Measurements from ENCODE around the gene CERS6. TPM values are rescaled to one million over a fixed set of nuclear protein-coding genes. Genes with fewer than 3 reads are reported as not detected.

Gene CERS6
- total and polyA plus RNA-seq, 4 donors: 4.3 to 25.8 (median 13.6) TPM

- DNase-seq (no peak), ATAC-seq (ENCODE audit: insufficient read depth, low FRiP score) (no peak)
- 96 to 98% methylated on average over 8 of the region's 8 CpGs for WGBS, 2 donors
Observed at GRCh38 chr2:168753765-168754329, 297.8 kb downstream of the CERS6 start.

GRCh38 chr2:168757223-168757622 lies 301.2 kb downstream of the CERS6 start:
- H3K4me1 ChIP-seq (ENCODE audit: control insufficient read depth in 5 of 5, insufficient read depth in 5 of 5, low read length in 5 of 5): peaks cover 0 to 17% (median 0%) of the 10 kb centered on the region in 5 donors
- no peak overlapping the region for H3K4me3 ChIP-seq
- H3K9ac ChIP-seq (ENCODE audit: insufficient read depth in 1 of 2, low read length in 2 of 2): no peak overlapping the region
- WGBS, 2 donors: 29 to 47% methylated on average over 3 of the region's 3 CpGs
- H3K27me3 ChIP-seq (ENCODE audit: control insufficient read depth in 3 of 3, insufficient read depth in 3 of 3, low read length in 2 of 3): no peaks in the 10 kb centered on the region
- no peak for TF ChIP-seq CTCF (IDR thresholded peaks at IDR 0.05; ENCODE audit: control extremely low read depth, extremely low read depth)
- peak overlapping the region in 1 of 2 donors; percentile 23 for H3K27ac ChIP-seq (ENCODE audit: low read depth in 1 of 2, low read length in 1 of 2)
- H3K36me3 ChIP-seq (ENCODE audit: control insufficient read depth in 4 of 4, insufficient read depth in 4 of 4, low read length in 4 of 4): no peaks in the 10 kb centered on the region
- no peak for ATAC-seq (ENCODE audit: insufficient read depth, low FRiP score)
- no peaks in the 10 kb centered on the region for H3K9me3 ChIP-seq (ENCODE audit: control insufficient read depth in 4 of 4, insufficient read depth in 3 of 4, low read length in 3 of 4)
- DNase-seq: no peak

More at GRCh38 chr2:168753765-168754329, 297.8 kb downstream of the CERS6 start:
- H3K4me3 ChIP-seq: no peak overlapping the region
- H3K4me1 ChIP-seq (ENCODE audit: control insufficient read depth in 5 of 5, insufficient read depth in 5 of 5, low read length in 5 of 5): peaks cover 0 to 27% (median 0%) of the 10 kb centered on the region in 5 donors
- H3K27me3 ChIP-seq (ENCODE audit: control insufficient read depth in 3 of 3, insufficient read depth in 3 of 3, low read length in 2 of 3): no peaks in the 10 kb centered on the region
- H3K9ac ChIP-seq (ENCODE audit: insufficient read depth in 1 of 2, low read length in 2 of 2): no peak overlapping the region
- H3K36me3 ChIP-seq (ENCODE audit: control insufficient read depth in 4 of 4, insufficient read depth in 4 of 4, low read length in 4 of 4): no peaks in the 10 kb centered on the region
- no peak overlapping the region for H3K27ac ChIP-seq (ENCODE audit: low read depth in 1 of 2, low read length in 1 of 2)
- H3K9me3 ChIP-seq (ENCODE audit: control insufficient read depth in 4 of 4, insufficient read depth in 3 of 4, low read length in 3 of 4): no peaks in the 10 kb centered on the region
- no peak for TF ChIP-seq CTCF (IDR thresholded peaks at IDR 0.05; ENCODE audit: control extremely low read depth, extremely low read depth)

- DNase-seq (peak; percentile 22 to 75 (median 68)), ATAC-seq (ENCODE audit: insufficient read depth, low FRiP score) (no peak)
- H3K27me3 ChIP-seq (ENCODE audit: control insufficient read depth in 3 of 3, insufficient read depth in 3 of 3, low read length in 2 of 3): no peaks in the 10 kb centered on the region
- no peak overlapping the region for H3K27ac ChIP-seq (ENCODE audit: low read depth in 1 of 2, low read length in 1 of 2)
- H3K4me1 ChIP-seq (ENCODE audit: control insufficient read depth in 5 of 5, insufficient read depth in 5 of 5, low read length in 5 of 5): peaks cover 0 to 13% (median 0%) of the 10 kb centered on the region in 5 donors
- no peak overlapping the region for H3K4me3 ChIP-seq
- WGBS, 2 donors: 22 to 26% methylated on average over 3 of the region's 3 CpGs
- no peaks in the 10 kb centered on the region for H3K36me3 ChIP-seq (ENCODE audit: control insufficient read depth in 4 of 4, insufficient read depth in 4 of 4, low read length in 4 of 4)
- TF ChIP-seq CTCF (IDR thresholded peaks at IDR 0.05; ENCODE audit: control extremely low read depth, extremely low read depth): peak; percentile 39
- H3K9me3 ChIP-seq (ENCODE audit: control insufficient read depth in 4 of 4, insufficient read depth in 3 of 4, low read length in 3 of 4): no peaks in the 10 kb centered on the region
- H3K9ac ChIP-seq (ENCODE audit: insufficient read depth in 1 of 2, low read length in 2 of 2): no peak overlapping the region
Observed at GRCh38 chr2:168758970-168759820, 303.1 kb downstream of the CERS6 start.

All from lung (tissue), 12 donors.